Activated T-cell treated with anti-CD3 and anti-CD28 coated beads, Interleukin-2, amount 50 U/mL, for 4 hours (primary cell): ENCODE data around the gene CHST8. TPM values are rescaled to one million over a fixed set of nuclear protein-coding genes. Genes with fewer than 3 reads are reported as not detected.
A peak's percentile ranks its signal among the peaks of the same experiment; 100 is the strongest.

Source experiments
- ATAC-seq, 2 donors: fragments of 200-7000 bp; cut with Tn5 transposase; one replicate each; pipeline ENCODE4 v1.10.0; 2021
- DNase-seq: peaks from one replicate; pipeline ENCODE4 v3.0.0-alpha.2; 2020
- H3K27me3 Mint-ChIP-seq: one replicate; pipeline ENCODE4 v1.8.0; 2021; ENCODE audit warnings: low read depth, mixed read lengths
- H3K36me3 Mint-ChIP-seq: one replicate; pipeline ENCODE4 v1.8.0; 2022; ENCODE audit warnings: mixed read lengths; ENCODE audit not compliant: insufficient read depth
- H3K4me1 Mint-ChIP-seq: one replicate; pipeline ENCODE4 v1.8.0; 2021; ENCODE audit warnings: low read depth, mixed read lengths
- H3K4me3 Mint-ChIP-seq: one replicate; pipeline ENCODE4 v1.8.0; 2021; ENCODE audit warnings: mild to moderate bottlenecking, moderate library complexity, mixed read lengths
- H3K9me3 Mint-ChIP-seq: one replicate; pipeline ENCODE4 v1.8.0; 2021; ENCODE audit warnings: mixed read lengths
- total RNA-seq, 3 donors: library from RNA; stranded (reverse); gene quantifications; one replicate each; pipeline ENCODE4 v1.2.1, GENCODE V29; 2021

Gene CHST8
- total RNA-seq, 3 donors from 2014 or later, result not detected

- no peak overlapping the region for H3K4me3 Mint-ChIP-seq
- H3K36me3 Mint-ChIP-seq, result no peaks in the 10 kb centered on the region
- no peaks in the 10 kb centered on the region for H3K9me3 Mint-ChIP-seq
- H3K4me1 Mint-ChIP-seq, result peaks cover 6% of the 10 kb centered on the region
- DNase-seq (no peak), ATAC-seq (no peak)
- H3K27me3 Mint-ChIP-seq, result peaks cover 25% of the 10 kb centered on the region
Measured at GRCh38 chr19:33777753-33778088, 156.0 kb downstream of the CHST8 start.

DNA sequence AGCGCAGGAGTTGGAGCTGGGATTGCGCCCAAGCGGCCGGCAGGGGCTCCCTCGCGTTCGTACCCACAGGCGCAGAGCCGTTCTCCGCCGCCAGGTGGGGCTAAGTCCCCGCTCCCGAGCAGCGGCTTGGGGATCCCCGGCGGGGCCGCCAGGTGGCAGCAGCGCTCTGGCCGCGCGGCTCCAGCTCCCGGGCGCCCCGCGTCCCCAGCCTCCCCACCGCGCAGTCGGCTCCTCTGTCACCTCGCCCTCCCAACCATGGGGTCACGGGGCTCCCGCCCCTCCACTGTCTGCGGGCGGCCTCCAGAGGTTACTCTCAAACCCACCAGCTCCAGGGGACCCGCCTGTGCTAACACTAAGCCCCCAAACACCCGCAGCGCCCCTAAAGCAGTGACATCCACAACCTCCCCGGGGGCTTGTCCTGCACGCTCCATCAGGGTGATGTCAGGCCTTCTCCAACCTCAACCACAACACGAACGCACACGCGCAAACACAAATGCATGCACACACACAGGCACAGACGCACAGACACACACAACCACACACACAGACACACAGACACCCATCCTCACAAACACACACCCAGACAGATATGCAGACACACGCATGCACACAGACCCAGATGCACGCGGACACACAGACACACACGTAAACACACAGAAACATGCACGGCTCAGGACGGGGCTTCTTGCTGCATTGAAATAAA lies 156.5 kb downstream of the CHST8 start:
- DNase-seq (peak; percentile 82), ATAC-seq (peak; percentile 91 to 95)
- no peaks in the 10 kb centered on the region for H3K9me3 Mint-ChIP-seq
- peak overlapping the region; percentile 16 for H3K4me3 Mint-ChIP-seq
- peaks cover 6% of the 10 kb centered on the region for H3K4me1 Mint-ChIP-seq
- H3K27me3 Mint-ChIP-seq, result peaks cover 25% of the 10 kb centered on the region
- H3K36me3 Mint-ChIP-seq, result no peaks in the 10 kb centered on the region

DNA sequence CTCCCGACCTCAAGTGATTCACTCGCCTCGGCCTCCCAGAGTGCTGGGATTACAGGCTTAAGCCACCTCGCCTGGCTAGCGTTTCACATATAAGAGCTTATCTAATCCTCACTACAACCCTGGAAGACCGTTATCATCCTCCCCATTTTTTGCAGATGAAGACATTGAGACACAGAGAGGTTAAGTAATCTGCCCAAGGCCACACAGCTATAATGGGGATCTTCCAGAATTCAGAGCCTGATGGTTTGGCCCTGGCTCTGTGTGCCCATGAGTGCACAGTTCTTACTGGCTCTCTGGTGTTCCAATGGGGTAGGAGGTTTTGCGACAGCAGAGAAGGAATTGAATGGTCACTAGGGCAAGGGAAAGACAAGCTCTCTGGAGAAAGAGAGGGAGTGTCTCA lies 158.1 kb downstream of the CHST8 start:
- DNase-seq (no peak), ATAC-seq (no peak)
- no peaks in the 10 kb centered on the region for H3K36me3 Mint-ChIP-seq
- peaks cover 8% of the 10 kb centered on the region for H3K4me1 Mint-ChIP-seq
- H3K27me3 Mint-ChIP-seq, result peaks cover 23% of the 10 kb centered on the region
- no peaks in the 10 kb centered on the region for H3K9me3 Mint-ChIP-seq
- no peak overlapping the region for H3K4me3 Mint-ChIP-seq

DNA sequence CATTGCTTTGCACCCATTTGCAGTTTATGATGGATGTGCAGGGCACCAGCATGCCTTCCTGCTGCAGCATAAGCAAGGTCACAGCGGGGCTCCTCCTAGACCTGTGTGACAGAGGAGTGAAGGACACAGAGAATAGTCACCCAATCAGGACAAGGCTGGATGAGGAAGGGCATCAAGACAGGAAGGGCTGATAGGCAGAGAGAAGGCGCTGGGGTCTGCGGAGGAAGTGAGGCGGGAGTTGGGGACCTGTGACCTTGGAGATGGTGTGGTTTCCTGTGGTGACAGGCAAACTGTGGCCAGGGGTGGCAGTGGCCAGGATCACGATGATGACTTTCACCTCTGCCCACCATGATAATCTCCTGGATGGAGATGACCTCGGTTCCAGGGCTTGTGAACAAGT lies 158.5 kb downstream of the CHST8 start:
- no peak overlapping the region for H3K4me3 Mint-ChIP-seq
- no peaks in the 10 kb centered on the region for H3K36me3 Mint-ChIP-seq
- DNase-seq (no peak), ATAC-seq (no peak)
- H3K27me3 Mint-ChIP-seq, result peaks cover 23% of the 10 kb centered on the region
- peaks cover 11% of the 10 kb centered on the region for H3K4me1 Mint-ChIP-seq
- H3K9me3 Mint-ChIP-seq, result no peaks in the 10 kb centered on the region

GRCh38 chr19:33780746-33781145 lies 159.0 kb downstream of the CHST8 start:
- ATAC-seq, result no peak
- Mint-ChIP-seq H3K4me3 (no peak overlapping the region), H3K4me1 (peaks cover 15% of the 10 kb centered on the region), H3K9me3 (no peaks in the 10 kb centered on the region), H3K27me3 (peaks cover 21% of the 10 kb centered on the region), H3K36me3 (no peaks in the 10 kb centered on the region)
- DNase-seq, result no peak

DNA sequence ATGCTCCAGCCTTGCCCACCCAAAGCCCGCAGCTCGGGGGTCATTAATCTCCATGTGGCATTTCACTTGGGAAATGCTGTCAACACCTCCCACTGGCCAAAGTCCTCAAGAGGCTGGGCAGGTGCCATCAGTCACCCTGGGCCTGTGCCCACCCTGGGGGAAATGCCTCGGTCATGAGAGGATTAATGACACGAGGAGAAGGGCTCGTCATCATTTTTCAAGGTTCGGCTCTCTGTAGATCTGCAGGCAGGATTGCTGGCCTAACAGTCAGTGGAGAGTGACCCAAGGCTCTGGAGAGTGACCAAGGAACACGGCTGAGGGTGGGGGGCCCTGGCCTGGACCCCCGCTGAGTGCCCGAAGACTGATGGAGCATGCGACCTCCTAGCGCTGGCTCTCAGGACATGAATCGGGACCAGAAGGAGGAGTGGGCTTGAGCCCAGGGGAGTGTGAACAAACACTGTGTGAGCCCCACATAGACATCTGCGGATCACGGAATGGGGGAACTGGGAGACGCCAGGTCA lies 159.7 kb downstream of the CHST8 start:
- H3K4me3 Mint-ChIP-seq, result no peak overlapping the region
- ATAC-seq (no peak), DNase-seq (no peak)
- H3K36me3 Mint-ChIP-seq, result no peaks in the 10 kb centered on the region
- H3K9me3 Mint-ChIP-seq, result no peaks in the 10 kb centered on the region
- H3K4me1 Mint-ChIP-seq, result peaks cover 18% of the 10 kb centered on the region
- peaks cover 23% of the 10 kb centered on the region for H3K27me3 Mint-ChIP-seq

DNA sequence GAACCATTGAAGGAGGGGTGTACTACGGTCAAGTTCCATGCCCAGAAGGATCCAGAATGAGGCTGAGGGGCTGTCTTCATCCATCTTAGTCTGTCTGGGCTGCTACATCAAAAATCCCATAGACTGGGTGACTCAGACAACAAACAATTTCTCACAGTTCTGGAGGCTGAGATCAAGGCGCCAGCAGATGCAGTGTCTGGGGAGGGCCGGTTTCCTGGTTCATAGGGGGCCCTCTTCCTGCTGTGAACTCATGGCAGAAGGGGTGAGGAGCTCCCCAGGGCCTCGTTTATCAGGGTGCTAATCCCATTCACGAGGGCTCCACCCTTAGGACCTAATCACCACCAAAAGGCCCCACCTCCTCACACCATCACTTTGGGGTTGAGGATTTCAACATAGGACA lies 160.2 kb downstream of the CHST8 start:
- Mint-ChIP-seq H3K9me3 (no peaks in the 10 kb centered on the region), H3K4me3 (no peak overlapping the region), H3K36me3 (no peaks in the 10 kb centered on the region), H3K4me1 (peaks cover 18% of the 10 kb centered on the region), H3K27me3 (peaks cover 24% of the 10 kb centered on the region)
- DNase-seq (no peak), ATAC-seq (no peak)

DNA sequence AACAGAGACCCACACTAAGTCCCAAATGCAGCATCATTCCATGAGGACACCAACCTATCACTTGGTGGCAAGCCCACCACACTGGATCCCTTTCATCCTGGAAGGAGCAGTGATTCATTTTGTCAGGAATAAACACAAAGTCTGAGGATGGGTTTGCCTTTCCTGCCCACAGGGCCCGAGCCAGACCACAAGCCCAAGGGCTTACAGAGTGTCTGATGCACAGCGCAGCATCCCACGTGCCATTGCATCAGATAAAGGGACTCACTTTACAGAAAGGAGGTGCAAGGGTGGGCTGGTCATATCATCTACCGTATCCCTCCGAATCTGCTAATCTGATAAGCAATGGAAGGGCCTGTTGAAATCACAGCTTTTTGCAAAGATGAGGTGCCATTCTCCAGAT lies 162.7 kb downstream of the CHST8 start:
- Mint-ChIP-seq H3K4me3 (no peak overlapping the region), H3K9me3 (no peaks in the 10 kb centered on the region), H3K4me1 (peaks cover 15% of the 10 kb centered on the region), H3K36me3 (no peaks in the 10 kb centered on the region), H3K27me3 (peaks cover 25% of the 10 kb centered on the region)
- DNase-seq, result no peak
- no peak for ATAC-seq

- Mint-ChIP-seq H3K4me1 (peaks cover 12% of the 10 kb centered on the region), H3K9me3 (no peaks in the 10 kb centered on the region), H3K27me3 (peaks cover 19% of the 10 kb centered on the region), H3K4me3 (no peak overlapping the region), H3K36me3 (no peaks in the 10 kb centered on the region)
- no peak for DNase-seq
- no peak for ATAC-seq
Measured at GRCh38 chr19:33785795-33786194, 164.0 kb downstream of the CHST8 start.

DNA sequence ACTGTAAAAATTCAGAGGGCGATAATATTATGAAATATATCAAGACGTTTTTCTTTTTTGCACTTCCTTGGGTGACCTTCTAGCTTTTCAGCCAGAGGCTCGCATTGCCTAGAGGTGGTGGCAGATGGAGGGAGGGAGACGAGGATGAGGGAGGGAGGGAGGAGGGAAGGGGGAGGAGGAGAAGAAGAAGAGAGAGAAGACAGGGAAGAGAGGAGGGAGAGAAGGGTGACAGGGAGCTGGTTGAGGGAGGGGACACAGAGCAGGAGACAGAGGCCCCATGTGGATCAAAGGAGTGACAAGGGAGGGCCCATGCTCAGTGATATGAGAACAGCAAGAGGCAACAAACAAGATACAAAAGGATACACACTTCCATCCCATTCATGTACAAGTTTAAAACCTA lies 166.9 kb downstream of the CHST8 start:
- no peaks in the 10 kb centered on the region for H3K36me3 Mint-ChIP-seq
- no peak for ATAC-seq
- peaks cover 42% of the 10 kb centered on the region for H3K27me3 Mint-ChIP-seq
- no peak for DNase-seq
- no peaks in the 10 kb centered on the region for H3K9me3 Mint-ChIP-seq
- H3K4me1 Mint-ChIP-seq, result peaks cover 12% of the 10 kb centered on the region
- no peak overlapping the region for H3K4me3 Mint-ChIP-seq

DNA sequence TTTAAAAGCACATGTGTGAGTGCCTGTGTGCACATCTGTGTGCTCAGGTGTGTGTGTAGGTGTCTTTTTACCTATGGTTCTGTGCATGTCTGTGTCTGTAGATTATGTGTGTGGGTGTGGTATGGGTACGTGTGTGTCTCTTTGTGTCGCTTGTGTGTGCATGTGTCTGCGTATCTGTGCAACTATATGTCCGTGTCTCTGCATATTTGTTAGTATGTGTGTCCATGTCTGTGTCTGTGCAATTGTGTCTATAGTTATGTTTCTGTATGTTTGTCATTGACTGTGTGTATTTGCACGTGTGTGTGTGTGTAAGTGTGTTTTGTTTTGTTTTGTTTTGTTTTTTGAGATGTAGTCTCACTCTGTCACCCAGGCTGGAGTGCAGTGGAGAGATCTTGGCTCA lies 167.6 kb downstream of the CHST8 start:
- H3K4me1 Mint-ChIP-seq, result peaks cover 12% of the 10 kb centered on the region
- H3K36me3 Mint-ChIP-seq, result no peaks in the 10 kb centered on the region
- no peaks in the 10 kb centered on the region for H3K9me3 Mint-ChIP-seq
- ATAC-seq (no peak), DNase-seq (no peak)
- peaks cover 47% of the 10 kb centered on the region for H3K27me3 Mint-ChIP-seq
- H3K4me3 Mint-ChIP-seq, result no peak overlapping the region

- Mint-ChIP-seq H3K36me3 (no peaks in the 10 kb centered on the region), H3K27me3 (peaks cover 47% of the 10 kb centered on the region), H3K4me1 (peaks cover 3% of the 10 kb centered on the region), H3K4me3 (peak overlapping the region; percentile 73), H3K9me3 (no peaks in the 10 kb centered on the region)
- ATAC-seq (no peak), DNase-seq (no peak)
Measured at GRCh38 chr19:33794683-33795369, 173.1 kb downstream of the CHST8 start.

DNA sequence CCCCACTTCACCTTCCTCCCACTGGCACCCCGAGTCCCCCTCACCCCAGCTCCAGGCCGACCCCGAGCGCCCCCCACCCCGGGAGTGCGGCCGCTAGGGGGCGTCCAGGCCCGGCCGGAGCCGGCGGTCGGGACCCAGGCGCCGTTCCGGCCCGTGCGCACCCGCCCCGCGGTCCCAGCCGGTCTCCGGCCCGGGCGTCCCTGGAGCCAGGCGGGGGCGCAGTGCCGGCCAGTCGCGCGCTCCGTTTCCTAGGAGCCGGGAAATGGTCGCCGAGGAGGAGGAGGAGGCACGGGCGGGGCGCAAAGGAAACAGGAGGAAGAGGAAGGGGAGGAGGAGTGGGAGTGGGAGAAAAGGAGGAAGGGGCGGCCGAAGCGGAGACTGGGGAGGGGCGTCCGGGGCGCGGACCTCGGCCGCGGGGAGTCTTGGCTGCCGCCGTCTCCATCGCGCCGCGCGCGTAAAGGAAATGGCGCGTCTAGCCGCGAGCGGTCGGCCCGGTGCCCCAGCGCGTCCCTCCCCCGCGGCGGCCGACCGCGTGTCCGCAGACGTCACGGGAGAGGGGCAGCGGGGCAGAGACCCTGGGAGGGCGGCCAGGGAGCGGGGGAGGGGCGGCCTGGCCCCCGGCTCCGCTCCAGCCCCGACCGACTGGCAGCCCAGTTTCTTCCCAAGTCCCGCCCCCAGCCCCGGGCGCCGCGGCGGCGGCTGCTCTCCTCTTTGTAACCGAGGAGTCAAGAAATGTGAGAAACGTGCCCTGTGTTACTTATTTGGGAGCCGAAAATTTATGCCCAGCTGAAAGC lies 173.8 kb downstream of the CHST8 start:
- Mint-ChIP-seq H3K27me3 (peaks cover 47% of the 10 kb centered on the region), H3K9me3 (no peaks in the 10 kb centered on the region), H3K4me1 (peaks cover 3% of the 10 kb centered on the region), H3K4me3 (peak overlapping the region; percentile 75), H3K36me3 (no peaks in the 10 kb centered on the region)
- ATAC-seq, result peak; percentile 57 to 60
- peak; percentile 28 for DNase-seq

DNA sequence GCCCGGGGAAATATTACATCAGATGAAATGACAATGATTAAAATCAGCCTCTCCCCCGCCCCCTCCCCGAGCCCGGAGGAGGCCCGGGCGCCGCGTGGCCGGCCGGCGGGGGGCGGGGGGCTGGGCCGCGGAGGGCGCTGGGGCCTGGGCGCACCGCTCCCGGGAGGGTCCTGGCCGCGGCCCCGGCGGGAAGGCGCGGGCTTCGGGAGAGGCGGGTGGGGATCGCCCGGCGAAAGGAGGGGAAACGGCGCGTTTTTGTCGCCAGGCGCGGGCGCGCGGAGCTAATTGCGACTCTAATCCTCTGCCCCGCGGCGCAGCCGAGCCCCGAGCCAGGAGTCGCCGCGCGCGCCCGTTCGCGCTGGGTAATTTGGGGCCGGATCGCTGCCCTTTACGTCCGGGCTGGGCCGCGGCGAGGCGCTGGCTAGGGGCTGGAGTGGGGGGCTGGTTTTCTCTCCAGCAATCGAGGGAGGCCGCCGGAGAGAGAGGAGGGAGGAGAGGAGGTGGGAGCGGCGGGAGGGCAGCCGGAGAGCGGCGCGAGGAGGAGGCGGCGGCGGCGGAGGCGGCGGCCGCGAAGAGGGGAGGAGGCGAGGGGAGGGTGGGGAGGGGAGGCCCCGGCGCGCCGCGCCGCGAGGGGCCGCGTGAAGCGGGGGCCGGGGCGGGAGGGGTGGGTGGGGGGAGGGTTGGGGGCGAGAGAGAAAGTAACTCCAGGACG lies 174.6 kb downstream of the CHST8 start, which contains the start of gene KCTD15:
Gene KCTD15, plus strand, starts transcription at position 707 of the 712 bp plus-strand sequence. CDS start 3,585 bp downstream, outside the sequence.
- H3K4me3 Mint-ChIP-seq, result peak within 1 kb of the TSS; percentile 79
- ATAC-seq (peak; percentile 38 to 46), DNase-seq (no peak)
- H3K36me3 Mint-ChIP-seq, result no peaks in the 10 kb centered on the region
- no peaks in the 10 kb centered on the region for H3K9me3 Mint-ChIP-seq
- H3K4me1 Mint-ChIP-seq, result peaks cover 3% of the 10 kb centered on the region
- peaks cover 41% of the 10 kb centered on the region for H3K27me3 Mint-ChIP-seq
